ENCODE results near the gene ANKRD27.
"Not testable (repeated sequence)": the region's sequence is repeated elsewhere in the genome, so short reads cannot be mapped to it uniquely, and the experiment has no call there.

Gene ANKRD27

DNA sequence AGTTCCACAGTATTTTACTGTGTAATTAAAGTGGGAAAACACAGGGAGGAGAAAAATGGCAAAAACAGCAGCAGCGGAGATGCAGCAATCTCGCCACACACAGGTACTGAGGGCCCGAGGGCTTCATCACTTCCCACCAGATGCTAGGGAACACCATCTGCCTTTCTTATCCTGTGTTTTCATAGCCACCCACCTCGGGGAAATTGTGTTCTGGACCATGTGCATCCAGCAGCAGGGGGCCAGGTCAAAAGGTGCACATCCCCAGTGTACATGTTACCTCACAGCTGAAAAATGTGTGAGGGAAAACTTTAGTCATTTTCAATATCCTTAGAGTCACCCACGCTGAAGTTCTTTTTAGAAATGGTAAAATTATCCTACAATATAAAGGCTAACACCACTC, 63.8 kb downstream of the ANKRD27 start:
- no peak for FAIRE-seq

GRCh38 chr19:32607479-32607878, 67.5 kb downstream of the ANKRD27 start:
- FAIRE-seq (no peak), DNase-seq (ENCODE audit: insufficient read length, low spot score) (no peak)

More for the DNA sequence above, 63.8 kb downstream of the ANKRD27 start:
- no peak for DNase-seq (ENCODE audit: insufficient read length, low spot score)

- no peak for DNase-seq (ENCODE audit: insufficient read length, low spot score)
- no peak for FAIRE-seq
Measured at GRCh38 chr19:32606289-32606688, 68.7 kb downstream of the ANKRD27 start.

- DNase-seq (ENCODE audit: insufficient read length, low spot score) (no peak), FAIRE-seq (no peak)
Measured at GRCh38 chr19:32605544-32605943, 69.4 kb downstream of the ANKRD27 start.

DNA sequence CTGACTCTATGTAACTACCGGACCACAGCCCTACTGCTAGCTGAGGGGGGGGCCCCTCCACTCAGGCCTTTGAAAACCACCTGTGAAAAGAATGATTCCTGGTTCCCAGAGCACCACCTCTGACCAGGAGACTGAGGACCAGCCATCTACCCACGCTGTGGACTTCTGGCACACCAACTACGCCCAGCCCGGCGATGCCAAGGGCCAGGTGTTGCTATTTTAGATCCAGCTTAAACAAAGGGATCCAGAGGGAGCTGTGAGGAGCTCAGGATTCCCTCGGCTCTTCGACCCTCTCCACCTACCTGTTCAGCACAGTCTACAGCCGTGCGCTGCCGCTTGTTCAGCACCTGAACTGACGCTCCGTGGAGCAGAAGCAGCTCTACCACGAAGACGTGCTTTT, 71.0 kb downstream of the ANKRD27 start:
- FAIRE-seq, result no peak
- no peak for DNase-seq (ENCODE audit: insufficient read length, low spot score)

DNA sequence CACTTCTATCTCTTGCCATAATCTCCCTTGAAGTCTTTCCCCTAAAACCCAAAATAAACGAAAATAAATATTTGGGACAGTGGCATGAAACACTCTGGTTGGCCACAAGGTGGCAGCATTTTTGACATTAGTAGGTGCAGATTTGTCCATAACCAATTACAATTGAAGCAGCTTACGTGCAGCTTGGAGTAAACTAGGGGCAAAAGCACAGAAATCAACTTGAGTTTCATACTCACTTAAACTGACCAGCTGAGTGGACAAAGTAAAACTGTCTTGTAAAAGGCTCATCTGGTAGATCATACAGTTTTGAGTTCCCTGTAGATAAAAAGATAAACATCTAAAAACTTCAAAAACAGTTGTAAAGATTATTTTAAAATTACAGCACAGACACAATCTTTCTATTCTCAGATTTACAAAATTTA, 75.2 kb downstream of the ANKRD27 start:
- FAIRE-seq, result peak; percentile 85
- peak; percentile 56 for DNase-seq (ENCODE audit: insufficient read length, low spot score)

DNA sequence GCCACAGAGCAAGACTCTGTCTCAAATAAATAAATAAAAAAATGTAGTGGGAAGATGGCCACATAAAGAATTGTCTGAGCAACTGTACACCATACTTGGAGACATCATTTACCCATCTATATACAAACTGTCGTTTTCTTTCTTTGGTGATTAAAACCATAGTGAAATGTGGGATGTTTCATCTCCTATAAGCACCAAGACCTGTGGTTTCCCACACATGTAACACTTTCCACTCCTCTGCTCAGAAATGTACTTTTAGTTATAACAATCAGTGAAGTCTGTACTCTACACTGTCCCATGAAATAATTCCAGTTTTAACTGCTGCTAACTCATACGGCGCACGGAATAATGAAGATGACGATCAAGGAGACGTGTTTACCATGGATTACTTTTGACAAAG, 75.7 kb downstream of the ANKRD27 start:
- FAIRE-seq, result no peak
- no peak for DNase-seq (ENCODE audit: insufficient read length, low spot score)

DNA sequence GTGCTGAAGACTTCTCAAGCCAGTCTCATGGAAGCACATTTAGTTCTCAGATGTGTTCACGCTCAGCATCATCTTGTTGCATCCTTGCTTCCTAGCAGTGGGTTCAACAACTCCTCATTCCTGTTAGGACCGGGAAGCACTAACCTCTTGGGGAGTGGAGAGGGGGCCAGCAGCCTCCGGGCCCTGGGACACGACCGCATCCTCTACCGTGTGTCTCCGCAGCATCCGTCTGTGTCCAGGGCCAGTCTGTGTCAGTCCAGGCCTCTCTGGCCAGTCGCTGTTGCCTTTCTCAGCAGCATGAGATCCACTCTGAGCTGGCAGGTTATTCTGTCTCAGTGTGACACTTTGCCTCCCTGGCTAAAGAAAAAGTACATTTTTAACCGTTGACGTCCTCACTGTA, 77.0 kb downstream of the ANKRD27 start:
- no peak for DNase-seq (ENCODE audit: insufficient read length, low spot score)
- no peak for FAIRE-seq

- DNase-seq (ENCODE audit: insufficient read length, low spot score), result no peak
- no peak for FAIRE-seq
Measured at GRCh38 chr19:32595491-32595890, 79.5 kb downstream of the ANKRD27 start.

DNA sequence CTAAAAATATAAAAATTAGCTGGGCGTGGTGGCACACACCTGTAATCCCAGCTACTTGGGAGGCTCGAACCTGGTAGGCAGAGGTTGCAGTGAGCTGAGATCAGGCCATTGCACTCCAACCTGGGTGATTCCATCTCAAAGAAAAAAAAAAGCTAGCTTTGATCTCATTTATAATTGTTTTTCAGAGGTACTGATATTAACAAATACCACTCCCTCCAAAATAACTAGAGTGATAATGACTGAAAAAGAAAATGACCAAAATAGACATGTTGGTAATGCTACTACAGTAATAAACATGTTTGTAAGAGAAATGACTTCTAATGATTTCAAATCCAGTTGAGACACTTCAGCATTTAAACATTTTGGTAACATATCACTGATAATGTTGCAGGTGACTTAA, 81.0 kb downstream of the ANKRD27 start:
- FAIRE-seq, result no peak

DNA sequence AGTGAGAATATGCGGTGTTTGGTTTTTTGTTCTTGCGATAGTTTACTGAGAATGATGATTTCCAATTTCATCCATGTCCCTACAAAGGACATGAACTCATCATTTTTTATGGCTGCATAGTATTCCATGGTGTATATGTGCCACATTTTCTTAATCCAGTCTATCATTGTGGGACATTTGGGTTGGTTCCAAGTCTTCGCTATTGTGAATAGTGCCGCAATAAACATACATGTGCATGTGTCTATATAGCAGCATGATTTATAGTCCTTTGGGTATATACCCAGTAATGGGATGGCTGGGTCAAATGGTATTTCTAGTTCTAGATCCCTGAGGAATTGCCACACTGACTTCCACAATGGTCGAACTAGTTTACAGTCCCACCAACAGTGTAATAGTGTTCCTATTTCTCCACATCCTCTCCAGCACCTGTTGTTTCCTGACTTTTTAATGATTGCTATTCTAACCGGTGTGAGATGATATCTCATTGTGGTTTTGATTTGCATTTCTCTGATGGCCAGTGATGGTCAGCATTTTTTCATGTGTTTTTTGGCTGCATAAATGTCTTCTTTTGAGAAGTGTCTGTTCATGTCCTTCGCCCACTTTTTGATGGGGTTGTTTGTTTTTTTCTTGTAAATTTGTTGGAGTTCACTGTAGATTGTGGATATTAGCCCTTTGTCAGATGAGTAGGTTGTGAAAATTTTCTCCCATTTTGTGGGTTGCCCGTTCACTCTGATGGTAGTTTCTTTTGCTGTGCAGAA, 87.1 kb downstream of the ANKRD27 start:
- not testable (repeated sequence) for FAIRE-seq

More for the DNA sequence above, 81.0 kb downstream of the ANKRD27 start:
- DNase-seq (ENCODE audit: insufficient read length, low spot score), result no peak

GRCh38 chr19:32581705-32582179, 93.2 kb downstream of the ANKRD27 start:
- DNase-seq (ENCODE audit: insufficient read length, low spot score), result no peak
- FAIRE-seq, result no peak

More for the DNA sequence above, 87.1 kb downstream of the ANKRD27 start:
- not testable (repeated sequence) for DNase-seq (ENCODE audit: insufficient read length, low spot score)

GRCh38 chr19:32580901-32581704, 93.9 kb downstream of the ANKRD27 start, which contains the start of gene PDCD5:
TSS of gene PDCD5 (plus strand) at chr19:32581190. CDS start at chr19:32581262, 72 bp downstream.
- peak; percentile 90 for FAIRE-seq

GRCh38 chr19:32580353-32580900, 94.6 kb downstream of the ANKRD27 start:
- DNase-seq (ENCODE audit: insufficient read length, low spot score) (peak; percentile 15), FAIRE-seq (no peak)

More at GRCh38 chr19:32580901-32581704, 93.9 kb downstream of the ANKRD27 start, which contains the start of gene PDCD5:
- DNase-seq (ENCODE audit: insufficient read length, low spot score), result peak; percentile 96

DNA sequence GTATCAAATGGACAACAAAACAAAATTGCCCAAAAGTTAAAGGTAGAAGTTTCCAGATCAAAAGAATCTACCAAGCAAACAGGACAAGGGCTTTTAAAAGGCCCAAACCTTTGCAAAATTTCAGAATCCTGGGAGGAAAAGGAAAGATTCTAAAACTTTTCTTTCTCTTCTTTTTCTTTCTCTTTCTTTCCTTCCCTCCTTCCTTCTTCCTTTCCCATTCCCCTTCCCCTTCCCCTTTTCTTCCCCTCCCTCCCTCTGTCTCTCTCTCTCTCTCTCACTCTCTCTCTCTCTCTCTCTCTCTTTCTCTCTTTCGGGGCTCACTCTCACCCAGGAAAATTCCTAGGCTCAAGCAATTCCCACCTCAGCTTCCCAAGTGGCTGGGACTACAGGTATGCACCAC, 98.2 kb downstream of the ANKRD27 start:
- FAIRE-seq, result no peak
- DNase-seq (ENCODE audit: insufficient read length, low spot score), result no peak

- FAIRE-seq, result no peak
- no peak for DNase-seq (ENCODE audit: insufficient read length, low spot score)
Measured at GRCh38 chr19:32573492-32573794, 101.5 kb downstream of the ANKRD27 start.

- not testable (repeated sequence) for FAIRE-seq; DNase-seq (ENCODE audit: insufficient read length, low spot score)
Measured at GRCh38 chr19:32572700-32573491, 102.1 kb downstream of the ANKRD27 start.

DNA sequence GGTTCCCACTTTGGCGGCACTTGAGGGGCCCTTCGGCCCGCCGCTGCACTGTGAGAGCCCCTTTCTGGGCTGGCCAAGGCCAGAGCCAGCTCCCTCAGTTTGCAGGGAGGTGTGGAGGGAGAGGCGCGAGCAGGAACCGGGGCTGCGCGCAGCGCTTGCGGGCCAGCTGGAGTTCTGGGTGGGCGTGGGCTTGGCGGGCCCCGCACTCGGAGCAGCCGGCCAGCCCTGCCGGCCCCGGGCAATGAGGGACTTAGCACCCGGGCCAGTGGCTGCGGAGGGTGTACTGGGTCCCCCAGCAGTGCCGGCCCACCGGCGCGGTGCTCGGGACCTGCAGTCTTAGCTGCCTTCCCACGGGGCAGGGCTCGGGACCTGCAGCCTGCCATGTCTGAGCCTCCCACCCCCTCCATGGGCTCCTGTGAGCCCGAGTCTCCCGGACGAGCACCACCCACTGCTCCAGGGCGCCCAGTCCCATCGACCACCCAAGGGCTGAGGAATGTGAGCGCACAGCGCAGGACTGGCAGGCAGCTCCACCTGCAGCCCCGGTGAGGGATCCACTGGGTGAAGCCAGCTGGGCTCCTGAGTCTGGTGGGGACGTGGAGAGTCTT, 103.4 kb downstream of the ANKRD27 start:
- FAIRE-seq; DNase-seq (ENCODE audit: insufficient read length, low spot score): not testable (repeated sequence)

DNA sequence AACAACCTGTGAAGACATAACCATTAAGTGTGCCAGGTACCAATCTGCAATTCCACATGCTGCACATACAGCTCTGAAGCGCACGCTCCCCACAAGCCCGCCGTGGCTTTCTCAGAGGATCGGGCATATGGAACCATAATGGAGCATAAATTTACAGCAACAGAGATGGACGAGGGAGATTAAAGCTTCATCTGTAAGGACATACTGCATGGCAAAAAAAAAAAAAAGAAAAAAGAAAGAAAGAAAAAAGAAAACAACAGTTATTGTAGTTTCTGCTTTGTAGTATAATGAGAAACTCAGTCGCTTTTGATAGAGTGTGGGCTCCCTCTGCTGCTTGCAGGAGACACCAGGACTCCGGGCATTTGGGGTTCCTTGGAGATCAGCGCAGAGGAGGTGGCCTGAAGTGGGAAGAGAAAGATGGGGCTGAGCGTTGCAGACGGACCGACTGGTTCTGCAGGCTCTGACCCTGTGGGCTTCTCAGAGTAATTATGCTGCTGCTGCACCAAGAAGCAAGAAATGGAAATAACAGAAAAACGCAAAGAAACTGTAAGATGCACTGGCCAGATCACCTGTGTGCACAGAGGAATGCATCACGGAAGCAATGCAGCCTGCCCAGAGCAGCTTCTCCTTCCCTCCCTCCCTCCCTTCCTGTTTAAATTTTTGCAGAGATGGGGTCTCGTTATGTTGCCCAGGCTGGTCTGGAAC, 104.7 kb downstream of the ANKRD27 start:
- FAIRE-seq, result no peak
- peak; percentile 36 for DNase-seq (ENCODE audit: insufficient read length, low spot score)
